CD4-positive, CD25-positive, alpha-beta regulatory T cell (primary cell): ENCODE results near the gene KANSL2. TPM values are rescaled to one million over a fixed set of nuclear protein-coding genes. Genes with fewer than 3 reads are reported as not detected.
"Not testable (repeated sequence)": the region's sequence is repeated elsewhere in the genome, so short reads cannot be mapped to it uniquely, and the experiment has no call there.

Source experiments
- ATAC-seq, 2 donors: fragments of 150-1000 bp; cut with Tn5 transposase; one replicate each; pipeline ENCODE4 v1.10.0; 2021; ENCODE audit warnings: low read depth in 2 of 2, moderate number of reproducible peaks in 2 of 2, moderate library complexity in 1 of 2
- DNase-seq, 3 donors: peaks; one replicate each; pipeline versions ENCODE4 v3.0.0 to v3.0.0-alpha.2; 2012 to 2022; ENCODE audit warnings: mixed read lengths in 1 of 3
- H3K27ac ChIP-seq: one replicate; pipeline ENCODE4 v1.7.0; 2013; ENCODE audit warnings: mild to moderate bottlenecking, low read length; ENCODE audit not compliant: insufficient read depth, poor library complexity, severe bottlenecking
- H3K27me3 ChIP-seq: one replicate; pipeline ENCODE4 v1.7.0; 2013; ENCODE audit warnings: low read length; ENCODE audit not compliant: control insufficient read depth, insufficient read depth
- H3K36me3 ChIP-seq: one replicate; pipeline ENCODE4 v1.7.0; 2013; ENCODE audit warnings: mild to moderate bottlenecking, low read length, moderate library complexity; ENCODE audit not compliant: control insufficient read depth, insufficient read depth
- H3K4me1 ChIP-seq: 2 replicates; pipeline ENCODE4 v1.7.0; 2013; ENCODE audit warnings: mild to moderate bottlenecking, low read length; ENCODE audit not compliant: insufficient read depth, control insufficient read depth, poor library complexity, severe bottlenecking
- H3K4me3 ChIP-seq: one replicate; pipeline ENCODE4 v1.7.0; 2013; ENCODE audit warnings: low read depth, mild to moderate bottlenecking, low read length, moderate library complexity
- H3K9me3 ChIP-seq, 2 experiments: 1 replicate in 1 of 2; 2 replicates in 1 of 2; pipeline ENCODE4 v1.7.0; 2013; ENCODE audit warnings: low read length in 2 of 2, mild to moderate bottlenecking in 1 of 2, moderate library complexity in 1 of 2; ENCODE audit not compliant: control insufficient read depth in 2 of 2
- H3K27ac Mint-ChIP-seq, 3 donors: one replicate each; pipeline ENCODE4 v1.8.0; 2020 to 2022; ENCODE audit warnings: mild to moderate bottlenecking in 3 of 3, mixed read lengths in 3 of 3, moderate library complexity in 2 of 3
- H3K27me3 Mint-ChIP-seq: one replicate; pipeline ENCODE4 v1.8.0; 2022; ENCODE audit warnings: mild to moderate bottlenecking, mixed read lengths
- H3K36me3 Mint-ChIP-seq: one replicate; pipeline ENCODE4 v1.8.0; 2020; ENCODE audit warnings: mixed read lengths
- H3K4me1 Mint-ChIP-seq, 4 donors: one replicate each; pipeline ENCODE4 v1.8.0; 2020 to 2022; ENCODE audit warnings: mixed read lengths in 4 of 4, mild to moderate bottlenecking in 1 of 4
- H3K4me3 Mint-ChIP-seq, 4 donors: one replicate each; pipeline ENCODE4 v1.8.0; 2020 to 2022; ENCODE audit warnings: mild to moderate bottlenecking in 4 of 4, mixed read lengths in 4 of 4, moderate library complexity in 3 of 4
- H3K9me3 Mint-ChIP-seq, 7 donors: one replicate each; pipeline ENCODE4 v1.8.0; 2020 to 2022; ENCODE audit warnings: mixed read lengths in 7 of 7, mild to moderate bottlenecking in 3 of 7, moderate library complexity in 2 of 7
- polyA plus RNA-seq, 4 donors: library from polyadenylated mRNA; unstranded; fragments of 300-500 nt; fragmentation: Illumina TruSeq; gene quantifications; one replicate each; pipeline ENCODE4 v1.2.3, GENCODE V29; 2021
- total RNA-seq: library from RNA; stranded (reverse); gene quantifications from one replicate; pipeline ENCODE4 v1.2.3, GENCODE V29; 2022

The KANSL2 gene
- total and polyA plus RNA-seq, 5 donors from 2014 or later: 30.9 to 116 (median 40.4) TPM

DNA sequence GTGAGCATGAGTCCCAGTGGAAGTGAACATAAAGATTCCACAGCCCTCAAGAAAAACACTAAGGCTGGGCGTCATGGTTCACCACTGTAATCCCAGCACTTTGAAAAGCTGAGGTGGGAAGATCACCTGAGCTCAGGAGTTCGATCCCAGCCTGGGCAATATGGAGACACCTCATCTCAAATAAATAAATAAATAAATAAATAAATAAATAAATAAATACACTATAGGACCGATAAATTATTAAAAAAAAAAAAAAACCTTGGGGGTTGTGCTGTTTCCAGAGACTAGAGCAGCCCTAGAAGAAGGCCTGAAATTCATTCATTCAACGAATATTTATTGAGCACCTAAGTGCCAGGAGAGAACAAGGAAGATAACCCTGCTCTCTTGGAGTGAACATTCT lies 1.5 kb upstream of the KANSL2 start:
- H3K9me3 Mint-ChIP-seq: peaks cover 0 to 1% (median 0%) of the 10 kb centered on the region in 7 donors
- peak overlapping the region; percentile 48 to 99 (median 96) for H3K4me3 Mint-ChIP-seq
- no peaks in the 10 kb centered on the region for H3K9me3 ChIP-seq

DNA sequence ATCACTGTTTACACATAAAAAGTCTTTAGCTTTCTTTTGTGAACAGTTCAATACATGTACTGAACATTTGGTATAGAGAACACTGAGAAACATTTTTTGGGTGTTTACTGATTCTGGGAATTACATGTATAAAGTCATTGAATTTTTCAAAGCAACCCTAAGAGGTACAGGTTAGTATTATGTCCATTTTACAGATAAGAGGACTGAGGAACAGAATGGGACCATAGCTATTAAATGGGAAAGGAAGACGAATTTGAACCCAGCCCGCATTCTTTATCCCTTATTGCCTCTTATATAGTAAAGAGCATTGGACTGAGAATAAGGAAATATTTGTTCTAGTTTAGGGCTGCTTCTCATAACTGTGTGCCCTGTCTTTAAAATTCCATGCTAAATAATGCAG lies 889 bp upstream of the KANSL2 start:
- H3K4me1 ChIP-seq: peaks cover 42% of the 10 kb centered on the region
- ATAC-seq: no peak
- no peak overlapping the region for H3K27ac ChIP-seq
- H3K4me3 ChIP-seq: peak overlapping the region; percentile 98
- peak overlapping the region; percentile 54 to 99 (median 96) for H3K4me3 Mint-ChIP-seq
- H3K27ac Mint-ChIP-seq: peak overlapping the region in 1 of 3 donors; percentile 56
- no peaks in the 10 kb centered on the region for H3K9me3 ChIP-seq
- peaks cover 0 to 1% (median 0%) of the 10 kb centered on the region in 7 donors for H3K9me3 Mint-ChIP-seq
- no peak for DNase-seq
- no peaks in the 10 kb centered on the region for H3K27me3 Mint-ChIP-seq
- H3K27me3 ChIP-seq: no peaks in the 10 kb centered on the region
- H3K4me1 Mint-ChIP-seq: peaks cover 17 to 47% (median 35%) of the 10 kb centered on the region in 4 donors
- H3K36me3 ChIP-seq: peaks cover 18% of the 10 kb centered on the region
- peaks cover 22% of the 10 kb centered on the region for H3K36me3 Mint-ChIP-seq

More for the DNA sequence above, 1.5 kb upstream of the KANSL2 start:
- peaks cover 18% of the 10 kb centered on the region for H3K36me3 Mint-ChIP-seq
- no peaks in the 10 kb centered on the region for H3K27me3 ChIP-seq
- DNase-seq (no peak), ATAC-seq (no peak)
- no peak overlapping the region for H3K27ac Mint-ChIP-seq
- peaks cover 16 to 42% (median 31%) of the 10 kb centered on the region in 4 donors for H3K4me1 Mint-ChIP-seq
- H3K27me3 Mint-ChIP-seq: no peaks in the 10 kb centered on the region
- H3K27ac ChIP-seq: no peak overlapping the region
- H3K36me3 ChIP-seq: peaks cover 18% of the 10 kb centered on the region
- H3K4me3 ChIP-seq: no peak overlapping the region
- peaks cover 36% of the 10 kb centered on the region for H3K4me1 ChIP-seq

DNA sequence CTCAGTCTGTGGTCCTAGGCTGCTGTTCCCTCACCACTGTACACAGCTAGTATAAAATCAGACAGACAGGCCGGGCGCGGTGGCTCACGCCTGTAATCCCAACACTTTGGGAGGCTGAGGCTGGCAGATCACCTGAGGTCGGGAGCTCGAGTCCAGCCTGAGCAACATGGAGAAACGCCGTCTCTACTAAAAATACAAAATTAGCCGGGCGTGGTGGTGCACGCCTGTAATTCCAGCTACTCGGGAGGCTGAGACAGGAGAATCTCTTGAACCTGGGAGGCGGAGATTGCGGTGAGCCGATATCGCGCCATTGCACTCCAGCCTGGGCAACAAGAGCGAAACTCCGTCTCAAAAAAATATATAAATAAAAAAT lies 481 bp upstream of the KANSL2 start:
- H3K4me1 Mint-ChIP-seq: peaks cover 19 to 51% (median 38%) of the 10 kb centered on the region in 4 donors
- H3K9me3 Mint-ChIP-seq, DNase-seq, H3K27me3 ChIP-seq, ATAC-seq, H3K27me3 Mint-ChIP-seq, H3K9me3 ChIP-seq: not testable (repeated sequence)
- H3K4me3 ChIP-seq: peak overlapping the region; percentile 98
- peak overlapping the region; percentile 96 to 99 (median 98) for H3K4me3 Mint-ChIP-seq
- H3K27ac Mint-ChIP-seq: peak overlapping the region; percentile 98 to 99 (median 99)
- H3K36me3 ChIP-seq: peaks cover 21% of the 10 kb centered on the region
- H3K27ac ChIP-seq: peak overlapping the region; percentile 90
- H3K36me3 Mint-ChIP-seq: peaks cover 25% of the 10 kb centered on the region
- H3K4me1 ChIP-seq: peaks cover 46% of the 10 kb centered on the region

DNA sequence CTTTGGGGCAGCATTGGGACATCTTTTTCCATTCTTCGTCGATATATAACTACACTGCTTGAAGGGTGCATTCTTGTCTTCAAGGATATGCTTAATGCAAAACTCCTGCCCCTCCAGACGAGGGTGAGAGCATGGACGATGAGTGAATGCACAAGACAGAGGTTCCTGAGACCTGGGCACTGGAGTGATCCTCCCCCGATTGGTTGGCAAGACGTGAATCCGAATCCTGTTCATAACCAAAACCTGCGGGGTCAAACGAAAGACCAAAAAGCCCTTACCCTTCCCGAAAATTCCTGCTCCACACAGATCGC lies 684 bp downstream of the KANSL2 start:
- no peak for ATAC-seq
- peaks cover 31% of the 10 kb centered on the region for H3K36me3 Mint-ChIP-seq

DNA sequence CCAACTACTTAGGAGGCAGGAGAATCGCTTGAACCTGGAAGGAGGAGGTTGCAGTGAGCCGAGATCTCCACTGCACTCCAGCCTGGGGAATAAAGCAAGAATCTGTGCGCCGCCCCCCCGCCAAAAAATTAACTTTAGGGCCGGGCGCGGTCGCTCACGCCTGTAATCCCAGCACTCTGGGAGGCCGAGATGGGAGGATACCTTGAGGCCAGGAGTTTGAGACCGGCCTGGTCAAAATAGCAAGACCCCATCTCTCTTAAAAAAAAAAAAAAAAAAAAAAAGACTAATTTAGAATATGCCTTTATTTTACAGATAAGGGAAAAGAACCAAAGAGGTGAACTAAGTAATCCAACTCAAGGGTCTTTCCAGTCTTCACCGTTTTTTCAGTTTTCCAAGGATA lies 1.2 kb downstream of the KANSL2 start:
- H3K36me3 Mint-ChIP-seq: peaks cover 31% of the 10 kb centered on the region

More for the DNA sequence above, 684 bp downstream of the KANSL2 start:
- H3K4me1 ChIP-seq: peaks cover 52% of the 10 kb centered on the region
- H3K4me3 Mint-ChIP-seq: peak overlapping the region; percentile 96 to 99 (median 98)
- peak overlapping the region; percentile 90 for H3K27ac ChIP-seq
- no peaks in the 10 kb centered on the region for H3K27me3 ChIP-seq
- H3K4me3 ChIP-seq: peak overlapping the region; percentile 98
- peaks cover 31% of the 10 kb centered on the region for H3K36me3 ChIP-seq
- no peaks in the 10 kb centered on the region for H3K9me3 Mint-ChIP-seq
- peaks cover 19 to 61% (median 45%) of the 10 kb centered on the region in 4 donors for H3K4me1 Mint-ChIP-seq
- no peaks in the 10 kb centered on the region for H3K9me3 ChIP-seq
- DNase-seq: no peak
- peak overlapping the region; percentile 26 to 99 (median 98) for H3K27ac Mint-ChIP-seq
- no peaks in the 10 kb centered on the region for H3K27me3 Mint-ChIP-seq

GRCh38 chr12:48678551-48679185 lies 3.4 kb downstream of the KANSL2 start:
- Histone ChIP-seq H3K27me3 (no peaks in the 10 kb centered on the region), H3K27ac (peak overlapping the region; percentile 43), H3K9me3 (no peaks in the 10 kb centered on the region), H3K4me1 (peaks cover 63% of the 10 kb centered on the region), H3K4me3 (peak overlapping the region; percentile 79), H3K36me3 (peaks cover 47% of the 10 kb centered on the region)
- Mint-ChIP-seq H3K36me3 (peaks cover 31% of the 10 kb centered on the region), H3K27me3 (no peaks in the 10 kb centered on the region), H3K9me3 (no peaks in the 10 kb centered on the region), H3K27ac (peak overlapping the region in 2 of 3 donors; percentile 75 to 85), H3K4me1 (peaks cover 24 to 72% (median 47%) of the 10 kb centered on the region in 4 donors), H3K4me3 (peak overlapping the region; percentile 75 to 99 (median 97))
- no peak for ATAC-seq
- no peak for DNase-seq

More for the DNA sequence above, 1.2 kb downstream of the KANSL2 start:
- Mint-ChIP-seq H3K9me3 (no peaks in the 10 kb centered on the region), H3K4me3 (peak overlapping the region; percentile 96 to 99 (median 98)), H3K27me3 (no peaks in the 10 kb centered on the region), H3K4me1 (peaks cover 21 to 62% (median 46%) of the 10 kb centered on the region in 4 donors), H3K27ac (peak overlapping the region in 2 of 3 donors; percentile 98 to 99)
- no peaks in the 10 kb centered on the region for H3K27me3 ChIP-seq
- H3K27ac ChIP-seq: no peak overlapping the region
- DNase-seq (no peak), ATAC-seq (no peak)
- peaks cover 55% of the 10 kb centered on the region for H3K4me1 ChIP-seq
- peaks cover 35% of the 10 kb centered on the region for H3K36me3 ChIP-seq
- no peaks in the 10 kb centered on the region for H3K9me3 ChIP-seq
- peak overlapping the region; percentile 98 for H3K4me3 ChIP-seq

GRCh38 chr12:48671231-48671856 lies 10.7 kb downstream of the KANSL2 start:
- Mint-ChIP-seq H3K27ac (no peak overlapping the region), H3K4me3 (no peak overlapping the region), H3K27me3 (no peaks in the 10 kb centered on the region), H3K4me1 (peaks cover 11 to 24% (median 23%) of the 10 kb centered on the region in 4 donors), H3K9me3 (no peaks in the 10 kb centered on the region), H3K36me3 (peaks cover 24% of the 10 kb centered on the region)
- H3K9me3 ChIP-seq: no peaks in the 10 kb centered on the region
- H3K27me3 ChIP-seq: no peaks in the 10 kb centered on the region
- H3K4me3 ChIP-seq: no peak overlapping the region
- H3K36me3 ChIP-seq: peaks cover 83% of the 10 kb centered on the region
- no peak overlapping the region for H3K27ac ChIP-seq
- ATAC-seq (no peak), DNase-seq (no peak)
- peaks cover 11% of the 10 kb centered on the region for H3K4me1 ChIP-seq
